AG04449 (cell line): ENCODE data around the gene CMIP.

Source experiments
- CTCF ChIA-PET: fragments of 350-600 bp; formaldehyde crosslinking; extraction: SDS; loops from one replicate; lab custom pipeline; 2021; ENCODE audit warnings: antibody characterized with exemption; lab: Yijun Ruan, JAX
- POLR2A ChIA-PET: fragments of 400-600, 350-600 bp; formaldehyde crosslinking; extraction: SDS; loops from one replicate; lab custom pipeline; 2020; ENCODE audit warnings: antibody characterized with exemption, inconsistent platforms; lab: Yijun Ruan, JAX
- DNase-seq: peaks from one replicate; pipeline ENCODE4 v3.0.0-alpha.2; 2010; ENCODE audit warnings: low read depth, low spot score
- H3K4me3 ChIP-seq: 2 replicates; pipeline ENCODE4 v1.5.1; 2011; ENCODE audit warnings: low read depth, mild to moderate bottlenecking, control low read depth, low read length
- CTCF ChIP-seq: IDR thresholded peaks from one replicate; pipeline ENCODE4 v1.5.1; 2011; ENCODE audit warnings: mild to moderate bottlenecking, moderate library complexity, low read length, control low read depth, inconsistent platforms; ENCODE audit not compliant: insufficient read depth; ENCODE audit errors: missing control alignments

Gene CMIP

GRCh38 chr16:81650281-81650680 is 205.7 kb downstream of the CMIP start:
- TF ChIP-seq CTCF = no peak
- no peak overlapping the region for H3K4me3 ChIP-seq
- ChIA-PET POLR2A (no interaction called here), CTCF (no interaction called here)
- no peak for DNase-seq

GRCh38 chr16:81650982-81651562 is 206.5 kb downstream of the CMIP start:
- POLR2A ChIA-PET = no interaction called here
- H3K4me3 ChIP-seq = no peak overlapping the region
- CTCF ChIA-PET = no interaction called here
- no peak for TF ChIP-seq CTCF
- no peak for DNase-seq

- POLR2A ChIA-PET = no interaction called here
These were observed 207.4 kb downstream of the CMIP start for GRCh38 chr16:81651758-81652718.

GRCh38 chr16:81652798-81653505 is 208.3 kb downstream of the CMIP start:
- H3K4me3 ChIP-seq = no peak overlapping the region
- ChIA-PET POLR2A (interaction anchor here (0.6 kb wide), 1 partner anchor 14 kb away, joined by 3 read pairs; no protein-coding TSS in a partner anchor), CTCF (interaction anchor here (1.6 kb wide), 1 partner anchor 249 kb away, joined by 5 read pairs; no protein-coding TSS in a partner anchor)
- no peak for TF ChIP-seq CTCF
- no peak for DNase-seq

More at GRCh38 chr16:81651758-81652718, 207.4 kb downstream of the CMIP start:
- no peak for DNase-seq
- no peak for TF ChIP-seq CTCF
- CTCF ChIA-PET = interaction anchor here (1.6 kb wide), 1 partner anchor 248 kb away, joined by 5 read pairs; no protein-coding TSS in a partner anchor
- H3K4me3 ChIP-seq = no peak overlapping the region

- TF ChIP-seq CTCF = no peak
- ChIA-PET POLR2A (interaction anchor here (0.6 kb wide), 1 partner anchor 17 kb away, joined by 3 read pairs; no protein-coding TSS in a partner anchor), CTCF (interaction anchor here (1.7 kb wide), 1 partner anchor 250 kb away, joined by 4 read pairs; no protein-coding TSS in a partner anchor)
- no peak overlapping the region for H3K4me3 ChIP-seq
- no peak for DNase-seq
These were observed 209.7 kb downstream of the CMIP start for GRCh38 chr16:81654346-81654745.
